Kidney (tissue), 14 donors: ENCODE results near the gene DDI2. TPM values are rescaled to one million over a fixed set of nuclear protein-coding genes. Genes with fewer than 3 reads are reported as not detected.

ENCODE experiments used
- DNase-seq, 5 donors: peaks; one replicate each; pipeline ENCODE4 v3.0.0-alpha.2; 2013 to 2020
- FAIRE-seq: peaks from 2 replicates; lab custom pipeline; 2012; peaks lifted over from hg19 to GRCh38; lab: Jason Lieb, UNC
- H3K27ac ChIP-seq, 2 donors: one replicate each; pipeline ENCODE4 v1.7.0; 2013; ENCODE audit warnings: low read depth in 2 of 2, low read length in 2 of 2, inconsistent platforms in 1 of 2
- H3K27me3 ChIP-seq: one replicate; pipeline ENCODE4 v1.7.1; 2013; ENCODE audit warnings: low read length, inconsistent platforms; ENCODE audit not compliant: control insufficient read depth, insufficient read depth
- H3K36me3 ChIP-seq, 3 donors: one replicate each; pipeline versions ENCODE4 v1.7.0 to v1.7.1; 2013; ENCODE audit warnings: low read length in 3 of 3, control low read depth in 1 of 3, inconsistent platforms in 1 of 3; ENCODE audit not compliant: insufficient read depth in 3 of 3, control insufficient read depth in 2 of 3
- H3K4me1 ChIP-seq, 3 donors: one replicate each; pipeline versions ENCODE4 v1.7.0 to v1.7.1; 2013; ENCODE audit warnings: low read length in 3 of 3, inconsistent platforms in 1 of 3, low read depth in 1 of 3; ENCODE audit not compliant: control insufficient read depth in 2 of 3, insufficient read depth in 2 of 3
- H3K4me3 ChIP-seq, 3 donors: one replicate each; pipeline versions ENCODE4 v1.7.0 to v1.8.1; 2013; ENCODE audit warnings: low read length in 3 of 3, control low read depth in 1 of 3, inconsistent platforms in 1 of 3
- H3K9ac ChIP-seq, 3 donors: one replicate each; pipeline versions ENCODE4 v1.7.0 to v1.7.1; 2013; ENCODE audit warnings: low read length in 3 of 3, control low read depth in 1 of 3, inconsistent platforms in 1 of 3
- H3K9me3 ChIP-seq, 3 donors: one replicate each; pipeline versions ENCODE4 v1.7.0 to v1.7.1; 2013; ENCODE audit warnings: low read length in 3 of 3, control low read depth in 1 of 3, inconsistent platforms in 1 of 3; ENCODE audit not compliant: control insufficient read depth in 2 of 3, insufficient read depth in 1 of 3
- CTCF ChIP-seq: IDR thresholded peaks from 3 replicates; pipeline ENCODE4 v1.5.1; 2012; ENCODE audit warnings: mild to moderate bottlenecking, moderate library complexity, borderline replicate concordance; ENCODE audit not compliant: insufficient read depth; ENCODE audit errors: extremely low read depth
- intact Hi-C: fragments of 100-400 bp; cut with DNase I; formaldehyde crosslinking; loops from one replicate; pipeline ENCODE4 v1.11.1; 2022
- polyA plus RNA-seq: library from polyadenylated mRNA; stranded (reverse); fragments of 350-450 nt; fragmentation: Illumina TruSeq; extraction: RNeasy Lipid Tissue Mini Kit (QIAGEN cat#74804); gene quantifications from one replicate; pipeline ENCODE4 v1.2.3, GENCODE V29; 2014; ENCODE audit warnings: low read depth, low replicate concordance; ENCODE audit not compliant: insufficient read depth
- total RNA-seq: library from RNA; stranded (reverse); fragmentation: NEBNext Ultra II Directional; extraction: Animal tissue kit (Norgen Biotek cat#: 25700); gene quantifications from one replicate; pipeline ENCODE4 v1.2.1, GENCODE V29; 2021
- donor health status: control.
- donor health status: control.
- donor health status: control.
- donor health status: control.
- donor health status: control.
- donor health status: DM: yes; HTN: yes; CAD: no.
- donor health status: Normal renal cell carcinoma (clear cell type).

DDI2 gene
- total and polyA plus RNA-seq, 2 donors from 2014 or later, result 4.0 to 28.3 TPM

GRCh38 chr1:15684042-15684461, 66.8 kb downstream of the DDI2 start, which contains the start of gene PLEKHM2:
PLEKHM2 (plus strand) TSS chr1:15684320; CDS start chr1:15684559, 239 bp downstream.
- Histone ChIP-seq H3K27ac (peak within 1 kb of the TSS; percentile 83 to 88), H3K4me3 (peak within 1 kb of the TSS; percentile 58 to 89 (median 75)), H3K9ac (peak within 1 kb of the TSS; percentile 52 to 99 (median 81)), H3K4me1 (peaks cover 0 to 7% (median 3%) of the 10 kb centered on the region in 3 donors), H3K9me3 (no peaks in the 10 kb centered on the region), H3K27me3 (no peaks in the 10 kb centered on the region), H3K36me3 (no peaks in the 10 kb centered on the region)
- intact Hi-C loops, result no loop called here
- TF ChIP-seq CTCF, result no peak
- FAIRE-seq, result no peak
- peak; percentile 33 to 78 (median 68) for DNase-seq

GRCh38 chr1:15684468-15685291, 67.4 kb downstream of the DDI2 start:
- Histone ChIP-seq H3K36me3 (no peaks in the 10 kb centered on the region), H3K9me3 (no peaks in the 10 kb centered on the region), H3K9ac (peak overlapping the region; percentile 52 to 79 (median 58)), H3K27ac (peak overlapping the region; percentile 74 to 77), H3K4me3 (peak overlapping the region; percentile 58 to 89 (median 75)), H3K4me1 (peaks cover 0 to 7% (median 3%) of the 10 kb centered on the region in 3 donors), H3K27me3 (no peaks in the 10 kb centered on the region)
- no peak for TF ChIP-seq CTCF
- no peak for FAIRE-seq
- peak; percentile 55 to 84 (median 65) for DNase-seq
- intact Hi-C loops, result no loop called here

GRCh38 chr1:15685820-15686219, 68.6 kb downstream of the DDI2 start:
- no peak overlapping the region for H3K27ac ChIP-seq
- TF ChIP-seq CTCF, result no peak
- peak overlapping the region in 1 of 3 donors; percentile 75 for H3K4me3 ChIP-seq
- H3K36me3 ChIP-seq, result no peaks in the 10 kb centered on the region
- H3K27me3 ChIP-seq, result no peaks in the 10 kb centered on the region
- intact Hi-C loops, result no loop called here
- FAIRE-seq (no peak), DNase-seq (no peak)
- H3K9ac ChIP-seq, result peak overlapping the region in 1 of 3 donors; percentile 37
- H3K9me3 ChIP-seq, result no peaks in the 10 kb centered on the region
- H3K4me1 ChIP-seq, result peaks cover 0 to 7% (median 3%) of the 10 kb centered on the region in 3 donors
